ENCODE data around the gene PON2. TPM values are rescaled to one million over a fixed set of nuclear protein-coding genes. Genes with fewer than 3 reads are reported as not detected.

PON2 gene
- total RNA-seq, 6 experiments from 2014 or later = 63.7 to 79.0 (median 72.0) TPM

- H3K27ac Mint-ChIP-seq = no peak overlapping the region
- TF ChIP-seq CTCF (IDR thresholded peaks at IDR 0.05) = no peak
- peaks cover 34% of the 10 kb centered on the region for H3K4me1 Mint-ChIP-seq (ENCODE audit: low read depth)
These were observed 2.2 kb downstream of the PON2 start for GRCh38 chr7:95432606-95433005.

GRCh38 chr7:95430864-95431263 lies 4.0 kb downstream of the PON2 start:
- no peak for DNase-seq
- TF ChIP-seq CTCF (IDR thresholded peaks at IDR 0.05) = no peak
- H3K4me3 Mint-ChIP-seq = no peak overlapping the region
- H3K9me3 Mint-ChIP-seq = no peaks in the 10 kb centered on the region; the same call in 1 of the 2 replicates
- H3K27ac Mint-ChIP-seq = no peak overlapping the region
- H3K4me1 Mint-ChIP-seq (ENCODE audit: low read depth) = peaks cover 36% of the 10 kb centered on the region
- peaks cover 5% of the 10 kb centered on the region; the same call in 1 of the 2 replicates for H3K36me3 Mint-ChIP-seq (ENCODE audit: low read depth)
- peaks cover 3% of the 10 kb centered on the region; the same call in 1 of the 2 replicates for H3K27me3 Mint-ChIP-seq (ENCODE audit: insufficient read depth)

More at GRCh38 chr7:95432606-95433005, 2.2 kb downstream of the PON2 start:
- Mint-ChIP-seq H3K36me3 (ENCODE audit: low read depth) (peaks cover 5% of the 10 kb centered on the region; the same call in 1 of the 2 replicates), H3K9me3 (no peaks in the 10 kb centered on the region; the same call in 1 of the 2 replicates), H3K27me3 (ENCODE audit: insufficient read depth) (peaks cover 3% of the 10 kb centered on the region; the same call in 1 of the 2 replicates), H3K4me3 (no peak overlapping the region)
- no peak for DNase-seq

- no peak overlapping the region for H3K27ac Mint-ChIP-seq
- TF ChIP-seq CTCF (IDR thresholded peaks at IDR 0.05) = no peak
- no peaks in the 10 kb centered on the region; the same call in 1 of the 2 replicates for H3K9me3 Mint-ChIP-seq
- peaks cover 39% of the 10 kb centered on the region for H3K4me1 Mint-ChIP-seq (ENCODE audit: low read depth)
- DNase-seq = no peak
- peaks cover 5% of the 10 kb centered on the region; the same call in 1 of the 2 replicates for H3K36me3 Mint-ChIP-seq (ENCODE audit: low read depth)
- H3K4me3 Mint-ChIP-seq = no peak overlapping the region
- H3K27me3 Mint-ChIP-seq (ENCODE audit: insufficient read depth) = no peaks in the 10 kb centered on the region
These were observed 5.4 kb downstream of the PON2 start for GRCh38 chr7:95429241-95429990.

GRCh38 chr7:95427914-95428516 lies 6.8 kb downstream of the PON2 start:
- Mint-ChIP-seq H3K9me3 (no peaks in the 10 kb centered on the region), H3K27ac (no peak overlapping the region), H3K4me1 (ENCODE audit: low read depth) (peaks cover 37% of the 10 kb centered on the region), H3K36me3 (ENCODE audit: low read depth) (peaks cover 6% of the 10 kb centered on the region), H3K4me3 (no peak overlapping the region), H3K27me3 (ENCODE audit: insufficient read depth) (peaks cover 2% of the 10 kb centered on the region; the same call in 1 of the 2 replicates)
- no peak for TF ChIP-seq CTCF (IDR thresholded peaks at IDR 0.05)
- DNase-seq = no peak

GRCh38 chr7:95427166-95427565 lies 7.7 kb downstream of the PON2 start:
- Mint-ChIP-seq H3K9me3 (no peaks in the 10 kb centered on the region), H3K4me1 (ENCODE audit: low read depth) (peaks cover 29% of the 10 kb centered on the region), H3K27me3 (ENCODE audit: insufficient read depth) (peaks cover 2% of the 10 kb centered on the region; the same call in 1 of the 2 replicates), H3K4me3 (no peak overlapping the region), H3K27ac (no peak overlapping the region), H3K36me3 (ENCODE audit: low read depth) (peaks cover 8% of the 10 kb centered on the region)
- no peak for TF ChIP-seq CTCF (IDR thresholded peaks at IDR 0.05)
- DNase-seq = no peak
